T-helper 1 cell treated with Interleukin-12 subunit alpha and Interleukin-12 subunit beta and Interleukin-4 antibody, amounts not matched to agents 30 μg/mL and 1 μg/mL, for 36 hours (primary cell): ENCODE measurements around the gene HEATR9.

Experiments used
- H3K27ac Mint-ChIP-seq: one replicate; pipeline ENCODE4 v1.8.0; 2021; ENCODE audit warnings: mild to moderate bottlenecking, mixed read lengths
- H3K27me3 Mint-ChIP-seq: one replicate; pipeline ENCODE4 v1.8.0; 2021; ENCODE audit warnings: low read depth, mixed read lengths
- H3K36me3 Mint-ChIP-seq: one replicate; pipeline ENCODE4 v1.8.0; 2021; ENCODE audit warnings: low read depth, mixed read lengths
- H3K4me1 Mint-ChIP-seq: one replicate; pipeline ENCODE4 v1.8.0; 2021; ENCODE audit warnings: low read depth, mixed read lengths
- H3K4me3 Mint-ChIP-seq: one replicate; pipeline ENCODE4 v1.8.0; 2021; ENCODE audit warnings: mild to moderate bottlenecking, moderate library complexity, mixed read lengths
- H3K9me3 Mint-ChIP-seq: one replicate; pipeline ENCODE4 v1.8.0; 2021; ENCODE audit warnings: mixed read lengths

The HEATR9 gene

DNA sequence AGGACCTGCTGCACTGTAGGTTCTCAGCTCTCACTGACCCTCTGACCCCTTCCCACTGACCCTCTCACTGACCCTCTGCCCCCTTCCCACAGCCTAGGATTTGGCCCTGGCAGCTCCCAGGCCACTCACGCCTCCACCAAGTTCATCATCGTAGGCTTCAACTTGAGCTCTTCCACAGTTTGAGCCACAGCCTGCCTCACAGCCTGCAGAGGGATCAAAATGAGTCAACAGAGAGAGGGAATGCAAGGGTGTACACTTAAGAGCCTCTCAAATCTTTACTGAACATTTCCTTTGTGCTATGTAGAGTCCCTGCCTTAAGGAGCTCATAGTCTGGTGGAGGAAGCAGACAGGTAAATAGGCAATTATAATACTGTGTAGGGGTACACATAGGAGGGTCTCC is 12.1 kb downstream of the HEATR9 start:
- no peaks in the 10 kb centered on the region for H3K9me3 Mint-ChIP-seq
- peak overlapping the region; percentile 49 for H3K27ac Mint-ChIP-seq

GRCh38 chr17:35855965-35856364 is 12.7 kb downstream of the HEATR9 start:
- no peaks in the 10 kb centered on the region for H3K27me3 Mint-ChIP-seq
- H3K4me3 Mint-ChIP-seq = no peak overlapping the region
- peaks cover 22% of the 10 kb centered on the region for H3K4me1 Mint-ChIP-seq
- H3K9me3 Mint-ChIP-seq = no peaks in the 10 kb centered on the region
- H3K36me3 Mint-ChIP-seq = peaks cover 32% of the 10 kb centered on the region
- peak overlapping the region; percentile 38 for H3K27ac Mint-ChIP-seq

More for the DNA sequence above, 12.1 kb downstream of the HEATR9 start:
- peaks cover 19% of the 10 kb centered on the region for H3K4me1 Mint-ChIP-seq
- H3K4me3 Mint-ChIP-seq = no peak overlapping the region
- H3K27me3 Mint-ChIP-seq = no peaks in the 10 kb centered on the region
- peaks cover 29% of the 10 kb centered on the region for H3K36me3 Mint-ChIP-seq

- Mint-ChIP-seq H3K27me3 (no peaks in the 10 kb centered on the region), H3K9me3 (no peaks in the 10 kb centered on the region), H3K27ac (peak overlapping the region; percentile 37), H3K4me3 (no peak overlapping the region), H3K36me3 (peaks cover 29% of the 10 kb centered on the region), H3K4me1 (peaks cover 17% of the 10 kb centered on the region)
Measured at GRCh38 chr17:35849469-35850348, 19.0 kb downstream of the HEATR9 start.

GRCh38 chr17:35847633-35848373 is 20.9 kb downstream of the HEATR9 start:
- H3K9me3 Mint-ChIP-seq = no peaks in the 10 kb centered on the region
- peaks cover 12% of the 10 kb centered on the region for H3K4me1 Mint-ChIP-seq
- H3K27ac Mint-ChIP-seq = peak overlapping the region; percentile 16
- H3K36me3 Mint-ChIP-seq = peaks cover 35% of the 10 kb centered on the region
- H3K4me3 Mint-ChIP-seq = no peak overlapping the region
- no peaks in the 10 kb centered on the region for H3K27me3 Mint-ChIP-seq

GRCh38 chr17:35847006-35847405 is 21.7 kb downstream of the HEATR9 start:
- H3K36me3 Mint-ChIP-seq = peaks cover 42% of the 10 kb centered on the region
- H3K27ac Mint-ChIP-seq = no peak overlapping the region
- H3K9me3 Mint-ChIP-seq = no peaks in the 10 kb centered on the region
- H3K4me1 Mint-ChIP-seq = peaks cover 12% of the 10 kb centered on the region
- H3K4me3 Mint-ChIP-seq = no peak overlapping the region
- H3K27me3 Mint-ChIP-seq = no peaks in the 10 kb centered on the region

- Mint-ChIP-seq H3K27ac (no peak overlapping the region), H3K27me3 (no peaks in the 10 kb centered on the region), H3K9me3 (no peaks in the 10 kb centered on the region), H3K4me3 (no peak overlapping the region), H3K36me3 (peaks cover 41% of the 10 kb centered on the region), H3K4me1 (peaks cover 9% of the 10 kb centered on the region)
Measured at GRCh38 chr17:35846055-35846809, 22.5 kb downstream of the HEATR9 start.

GRCh38 chr17:35844547-35844946 is 24.1 kb downstream of the HEATR9 start:
- Mint-ChIP-seq H3K27me3 (no peaks in the 10 kb centered on the region), H3K27ac (peak overlapping the region; percentile 49), H3K9me3 (no peaks in the 10 kb centered on the region)

DNA sequence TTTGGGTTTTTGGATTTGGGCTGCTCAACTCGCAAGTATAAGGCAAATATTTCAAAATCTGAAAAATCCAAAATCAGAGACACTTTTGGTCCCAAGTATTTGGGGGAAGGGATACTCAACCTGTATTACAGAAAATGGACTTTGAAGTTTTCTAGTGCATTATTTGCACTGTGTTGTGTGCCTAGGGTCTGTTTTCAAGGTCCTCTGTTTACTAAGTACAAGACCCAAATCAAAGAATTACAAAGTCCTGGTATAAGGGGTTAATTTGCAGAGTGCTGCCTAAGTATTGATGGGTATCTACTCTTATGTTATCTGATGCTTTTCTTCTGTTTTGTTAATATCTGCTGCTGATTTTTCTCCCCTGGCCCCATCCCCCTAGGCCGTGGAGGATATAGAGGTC is 25.0 kb downstream of the HEATR9 start:
- no peak overlapping the region for H3K27ac Mint-ChIP-seq
- peaks cover 3% of the 10 kb centered on the region for H3K4me1 Mint-ChIP-seq
- no peaks in the 10 kb centered on the region for H3K9me3 Mint-ChIP-seq
- peaks cover 43% of the 10 kb centered on the region for H3K36me3 Mint-ChIP-seq
- no peaks in the 10 kb centered on the region for H3K27me3 Mint-ChIP-seq
- H3K4me3 Mint-ChIP-seq = no peak overlapping the region

More at GRCh38 chr17:35844547-35844946, 24.1 kb downstream of the HEATR9 start:
- Mint-ChIP-seq H3K4me3 (no peak overlapping the region), H3K36me3 (peaks cover 43% of the 10 kb centered on the region), H3K4me1 (peaks cover 4% of the 10 kb centered on the region)

- no peak overlapping the region for H3K4me3 Mint-ChIP-seq
- H3K36me3 Mint-ChIP-seq = peaks cover 42% of the 10 kb centered on the region
- no peaks in the 10 kb centered on the region for H3K27me3 Mint-ChIP-seq
- H3K27ac Mint-ChIP-seq = no peak overlapping the region
- no peaks in the 10 kb centered on the region for H3K9me3 Mint-ChIP-seq
- peaks cover 4% of the 10 kb centered on the region for H3K4me1 Mint-ChIP-seq
Measured at GRCh38 chr17:35842239-35842638, 26.5 kb downstream of the HEATR9 start.

- H3K36me3 Mint-ChIP-seq = peaks cover 45% of the 10 kb centered on the region
- no peak overlapping the region for H3K4me3 Mint-ChIP-seq
- H3K27ac Mint-ChIP-seq = no peak overlapping the region
- H3K9me3 Mint-ChIP-seq = no peaks in the 10 kb centered on the region
- H3K4me1 Mint-ChIP-seq = peaks cover 4% of the 10 kb centered on the region
- H3K27me3 Mint-ChIP-seq = no peaks in the 10 kb centered on the region
Measured at GRCh38 chr17:35841505-35841904, 27.2 kb downstream of the HEATR9 start.

DNA sequence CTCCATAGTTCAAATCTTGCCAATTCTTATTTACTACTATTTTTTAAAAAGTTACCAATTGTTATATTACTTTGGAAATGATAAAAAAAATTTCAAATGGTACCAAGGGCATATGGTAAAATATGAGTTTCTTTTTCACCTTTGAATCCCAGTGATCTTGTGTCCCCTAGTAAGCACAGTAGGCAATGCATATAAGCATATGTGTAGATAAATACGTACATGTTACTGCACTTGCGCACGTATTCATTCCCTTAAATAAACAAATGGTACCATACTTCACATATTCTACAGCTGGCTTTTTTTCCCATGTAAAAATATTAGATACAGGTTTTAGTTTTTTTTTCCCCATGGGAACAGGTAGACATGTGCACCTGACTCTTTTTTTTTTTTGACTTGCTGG is 27.6 kb downstream of the HEATR9 start:
- H3K36me3 Mint-ChIP-seq = peaks cover 49% of the 10 kb centered on the region
- no peak overlapping the region for H3K27ac Mint-ChIP-seq
- H3K9me3 Mint-ChIP-seq = no peaks in the 10 kb centered on the region
- peaks cover 4% of the 10 kb centered on the region for H3K4me1 Mint-ChIP-seq
- H3K27me3 Mint-ChIP-seq = no peaks in the 10 kb centered on the region
- no peak overlapping the region for H3K4me3 Mint-ChIP-seq

- Mint-ChIP-seq H3K9me3 (no peaks in the 10 kb centered on the region), H3K27ac (no peak overlapping the region), H3K27me3 (no peaks in the 10 kb centered on the region), H3K4me1 (peaks cover 13% of the 10 kb centered on the region), H3K36me3 (peaks cover 53% of the 10 kb centered on the region), H3K4me3 (no peak overlapping the region)
Measured at GRCh38 chr17:35825206-35825605, 43.5 kb downstream of the HEATR9 start.

DNA sequence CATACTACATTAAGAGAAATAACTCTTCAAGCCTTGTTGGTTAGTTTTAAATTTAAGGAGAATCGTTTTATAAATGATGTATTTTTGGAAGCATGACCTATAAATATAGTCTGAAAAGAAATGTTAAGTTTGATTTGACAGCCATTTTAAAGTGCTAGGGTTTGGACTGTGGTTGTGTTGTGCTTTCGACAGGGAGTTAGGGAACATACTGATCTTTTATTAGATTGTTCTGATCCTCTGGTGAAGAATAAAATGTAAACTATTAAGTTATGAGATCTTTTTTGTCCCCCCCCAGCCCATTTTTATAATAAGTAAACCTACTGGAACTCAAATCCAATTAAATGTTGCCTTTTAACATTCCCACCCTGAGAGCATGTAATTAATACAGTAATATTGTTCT is 47.4 kb downstream of the HEATR9 start:
- Mint-ChIP-seq H3K4me1 (peaks cover 26% of the 10 kb centered on the region), H3K36me3 (peaks cover 51% of the 10 kb centered on the region), H3K4me3 (no peak overlapping the region), H3K27ac (no peak overlapping the region), H3K27me3 (no peaks in the 10 kb centered on the region), H3K9me3 (no peaks in the 10 kb centered on the region)

GRCh38 chr17:35819455-35819854 is 49.2 kb downstream of the HEATR9 start:
- H3K4me3 Mint-ChIP-seq = no peak overlapping the region
- H3K27me3 Mint-ChIP-seq = no peaks in the 10 kb centered on the region
- H3K36me3 Mint-ChIP-seq = peaks cover 40% of the 10 kb centered on the region
- peaks cover 31% of the 10 kb centered on the region for H3K4me1 Mint-ChIP-seq
- H3K9me3 Mint-ChIP-seq = no peaks in the 10 kb centered on the region
- peak overlapping the region; percentile 41 for H3K27ac Mint-ChIP-seq
